ENCODE results near the gene KATNB1. TPM values are rescaled to one million over a fixed set of nuclear protein-coding genes. Genes with fewer than 3 reads are reported as not detected.

Gene KATNB1
- total RNA-seq, 2 experiments from 2014 or later = 21.0 to 22.3 TPM

DNA sequence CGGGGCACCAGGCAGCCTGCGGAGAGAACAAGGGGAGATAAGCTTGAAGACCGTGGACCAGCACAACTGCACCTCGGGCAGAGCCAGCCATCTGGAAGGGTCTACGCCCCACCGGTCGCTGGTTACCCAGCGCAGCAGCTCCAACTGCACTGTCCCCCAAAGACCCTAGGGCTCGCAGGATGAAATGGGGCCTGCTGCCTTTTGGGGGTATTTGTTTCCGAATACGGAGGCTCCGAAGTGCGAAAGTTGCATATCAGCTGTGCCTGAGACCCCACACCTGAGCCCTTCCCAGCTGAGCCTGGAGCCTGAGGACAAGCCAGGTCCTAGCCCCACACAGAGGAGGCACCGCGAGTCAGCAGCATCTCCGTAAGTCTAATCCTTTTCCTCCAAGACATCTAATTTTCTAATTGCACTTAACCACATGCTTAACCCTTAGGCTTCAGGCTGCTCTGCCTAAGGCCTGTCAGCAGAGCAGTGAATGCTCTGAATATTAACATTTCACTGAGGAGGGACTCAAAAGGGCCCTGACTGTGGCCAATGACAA lies 62.8 kb downstream of the KATNB1 start:
- POLR2A ChIA-PET = no interaction called here
- CTCF ChIA-PET = no interaction called here

GRCh38 chr16:57798953-57799599 lies 63.5 kb downstream of the KATNB1 start:
- Histone ChIP-seq H3K9me3 (ENCODE audit: control insufficient read depth in 1 of 2, insufficient read depth in 1 of 2, low read length in 2 of 2) (no peaks in the 10 kb centered on the region), H3K36me3 (ENCODE audit: insufficient read depth, low read length) (no peaks in the 10 kb centered on the region), H3K27ac (ENCODE audit: low read depth in 1 of 2, low read length in 2 of 2) (no peak overlapping the region), H3K27me3 (ENCODE audit: control insufficient read depth in 1 of 2, insufficient read depth in 2 of 2, low read length in 2 of 2) (peaks cover 10 to 12% of the 10 kb centered on the region in 2 experiments), H3K4me1 (ENCODE audit: insufficient read depth, low read length) (peaks cover 36% of the 10 kb centered on the region), H3K4me3 (ENCODE audit: low read length) (no peak overlapping the region)
- CTCF ChIA-PET = no interaction called here
- peaks cover 22% of the 10 kb centered on the region for H3K27me3 Mint-ChIP-seq
- intact Hi-C loops (cut with DNase I, micrococcal nuclease) = no loop called here
- no peak overlapping the region for H3K4me3 Mint-ChIP-seq
- no peak for DNase-seq
- H3K36me3 Mint-ChIP-seq (ENCODE audit: low read depth) = no peaks in the 10 kb centered on the region
- no peak for TF ChIP-seq CTCF (IDR thresholded peaks at IDR 0.05)
- ATAC-seq (ENCODE audit: poor library complexity) = no peak
- no peak overlapping the region for H3K27ac Mint-ChIP-seq
- no peaks in the 10 kb centered on the region for H3K9me3 Mint-ChIP-seq
- POLR2A ChIA-PET = interaction anchor here (1.0 kb wide), 1 partner anchor 11 kb away, joined by 3 read pairs; no protein-coding TSS in a partner anchor
- H3K4me1 Mint-ChIP-seq (ENCODE audit: low read depth) = peaks cover 37% of the 10 kb centered on the region

More for the DNA sequence above, 62.8 kb downstream of the KATNB1 start:
- ATAC-seq (ENCODE audit: poor library complexity) (no peak), DNase-seq (no peak)
- H3K4me1 ChIP-seq (ENCODE audit: insufficient read depth, low read length) = peaks cover 36% of the 10 kb centered on the region
- H3K9me3 Mint-ChIP-seq = no peaks in the 10 kb centered on the region
- H3K4me3 ChIP-seq (ENCODE audit: low read length) = no peak overlapping the region
- peaks cover 10 to 12% of the 10 kb centered on the region in 2 experiments for H3K27me3 ChIP-seq (ENCODE audit: control insufficient read depth in 1 of 2, insufficient read depth in 2 of 2, low read length in 2 of 2)
- H3K4me1 Mint-ChIP-seq (ENCODE audit: low read depth) = peaks cover 37% of the 10 kb centered on the region
- no peaks in the 10 kb centered on the region for H3K36me3 Mint-ChIP-seq (ENCODE audit: low read depth)
- no peaks in the 10 kb centered on the region for H3K9me3 ChIP-seq (ENCODE audit: control insufficient read depth in 1 of 2, insufficient read depth in 1 of 2, low read length in 2 of 2)
- no peaks in the 10 kb centered on the region for H3K36me3 ChIP-seq (ENCODE audit: insufficient read depth, low read length)
- no peak overlapping the region for H3K27ac ChIP-seq (ENCODE audit: low read depth in 1 of 2, low read length in 2 of 2)
- TF ChIP-seq CTCF (IDR thresholded peaks at IDR 0.05) = no peak
- H3K27me3 Mint-ChIP-seq = peaks cover 22% of the 10 kb centered on the region
- intact Hi-C loops (cut with DNase I, micrococcal nuclease) = no loop called here
- H3K4me3 Mint-ChIP-seq = no peak overlapping the region
- no peak overlapping the region for H3K27ac Mint-ChIP-seq

DNA sequence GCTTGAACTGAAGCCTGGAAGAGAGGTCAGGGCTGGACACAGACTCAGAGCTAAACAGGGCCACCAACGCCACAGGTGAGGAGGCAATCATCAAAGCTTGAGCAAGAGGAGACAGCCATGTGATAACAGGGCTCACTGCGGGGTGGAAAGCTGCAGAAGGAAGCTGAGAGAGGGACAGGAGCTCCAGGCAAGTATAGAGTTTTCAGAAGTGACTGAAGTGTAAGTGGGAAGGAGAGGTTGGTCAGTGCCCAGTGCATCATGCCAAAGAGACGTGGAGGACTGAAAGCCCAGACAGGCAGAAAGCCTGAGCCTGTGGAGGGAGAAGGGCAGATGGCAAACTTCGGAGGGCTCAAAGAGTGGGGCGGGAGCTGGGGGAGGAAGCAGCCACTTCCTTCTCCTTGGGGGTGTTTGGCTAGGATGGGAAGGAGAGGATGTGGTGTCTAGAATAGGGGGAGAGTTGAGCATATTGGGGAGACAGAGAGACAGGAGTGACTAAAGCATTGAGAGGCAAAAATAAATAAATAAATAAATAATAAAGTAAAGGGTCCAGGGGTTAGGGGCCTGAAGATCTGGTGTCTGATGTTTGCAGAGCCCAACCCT lies 64.1 kb downstream of the KATNB1 start:
- CTCF ChIA-PET = no interaction called here
- no peak overlapping the region for H3K27ac ChIP-seq (ENCODE audit: low read depth in 1 of 2, low read length in 2 of 2)
- DNase-seq (peak in 1 of 14 experiments; percentile 8), ATAC-seq (ENCODE audit: poor library complexity) (no peak)
- H3K4me1 Mint-ChIP-seq (ENCODE audit: low read depth) = peaks cover 37% of the 10 kb centered on the region
- no peaks in the 10 kb centered on the region for H3K9me3 Mint-ChIP-seq
- intact Hi-C loops (cut with DNase I, micrococcal nuclease) = loop anchor here in 1 of 2 experiments (5.0 kb wide), 1 partner anchor 203 kb away; the partner anchor contains the start of genes USB1 and ZNF319
- H3K27ac Mint-ChIP-seq = no peak overlapping the region
- H3K4me3 ChIP-seq (ENCODE audit: low read length) = no peak overlapping the region
- peaks cover 22% of the 10 kb centered on the region for H3K27me3 Mint-ChIP-seq
- peaks cover 10 to 12% of the 10 kb centered on the region in 2 experiments for H3K27me3 ChIP-seq (ENCODE audit: control insufficient read depth in 1 of 2, insufficient read depth in 2 of 2, low read length in 2 of 2)
- no peak for TF ChIP-seq CTCF (IDR thresholded peaks at IDR 0.05)
- H3K36me3 ChIP-seq (ENCODE audit: insufficient read depth, low read length) = no peaks in the 10 kb centered on the region
- H3K4me1 ChIP-seq (ENCODE audit: insufficient read depth, low read length) = peaks cover 36% of the 10 kb centered on the region
- POLR2A ChIA-PET = interaction anchor here (1.0 to 1.6 kb wide), 2 partner anchors 11 kb away, joined by 3 to 7 read pairs; no protein-coding TSS in a partner anchor
- H3K4me3 Mint-ChIP-seq = peak overlapping the region; percentile 47
- no peaks in the 10 kb centered on the region for H3K9me3 ChIP-seq (ENCODE audit: control insufficient read depth in 1 of 2, insufficient read depth in 1 of 2, low read length in 2 of 2)
- no peaks in the 10 kb centered on the region for H3K36me3 Mint-ChIP-seq (ENCODE audit: low read depth)

Measured in CD4-positive, alpha-beta T cell (primary cell).